OCI-LY7 (cell line): Measurements from ENCODE around the gene KDM1A.

Experiments used
- EZH2phosphoT487 ChIP-seq: fragments of 200-600 bp; sonication (generic); IDR thresholded peaks from 2 replicates; pipeline ENCODE4 v1.6.1; 2018; ENCODE audit warnings: low read depth, borderline replicate concordance, mild to moderate bottlenecking, mixed run types, antibody characterized with exemption, low read length, moderate library complexity, mixed read lengths
- TF ChIP-seq, protein P1 (sequence below): fragments of 200-600 bp; sonication (generic); conservative IDR thresholded peaks from 2 replicates; pipeline ENCODE4 v1.5.1; 2014; ENCODE audit warnings: mild to moderate bottlenecking, antibody characterized with exemption, low read length, moderate library complexity, mixed read lengths

DNA sequence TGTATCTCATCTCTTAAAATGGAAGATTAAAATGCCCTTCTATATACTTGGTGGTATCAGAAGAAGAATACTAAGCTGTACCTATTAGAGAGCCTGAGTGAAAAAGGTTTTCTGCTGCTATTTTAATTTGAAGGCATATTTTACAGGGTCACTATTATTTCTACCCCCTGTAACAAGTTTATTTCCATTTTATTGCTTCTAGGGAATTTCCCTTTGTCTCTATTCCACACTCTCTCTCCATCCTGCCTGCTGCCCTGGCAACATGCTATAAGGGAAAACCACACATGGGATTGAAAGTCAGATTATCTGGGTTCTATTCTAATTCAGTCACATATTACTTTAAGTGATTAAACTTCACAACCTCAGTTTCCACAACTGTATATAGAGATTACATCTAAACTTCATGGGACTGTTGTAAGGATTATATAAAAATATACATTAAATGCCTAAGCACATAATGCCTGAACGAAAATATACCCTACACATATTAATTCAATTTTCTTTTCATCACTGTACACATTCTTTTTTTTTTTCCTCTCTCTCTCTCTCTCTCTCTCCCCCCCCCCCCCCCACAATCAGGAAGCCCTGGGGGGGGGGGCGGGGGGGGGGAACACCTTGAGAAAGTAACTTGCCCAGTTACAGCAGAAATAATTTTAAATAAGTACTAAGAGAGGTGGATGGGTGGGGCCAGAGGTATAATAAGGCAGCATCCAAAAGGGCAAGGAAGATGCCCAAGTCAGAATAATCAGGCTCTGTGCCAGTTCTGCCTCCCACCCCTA is 97.8 kb downstream of the KDM1A start:
- TF ChIP-seq, protein P1, sequence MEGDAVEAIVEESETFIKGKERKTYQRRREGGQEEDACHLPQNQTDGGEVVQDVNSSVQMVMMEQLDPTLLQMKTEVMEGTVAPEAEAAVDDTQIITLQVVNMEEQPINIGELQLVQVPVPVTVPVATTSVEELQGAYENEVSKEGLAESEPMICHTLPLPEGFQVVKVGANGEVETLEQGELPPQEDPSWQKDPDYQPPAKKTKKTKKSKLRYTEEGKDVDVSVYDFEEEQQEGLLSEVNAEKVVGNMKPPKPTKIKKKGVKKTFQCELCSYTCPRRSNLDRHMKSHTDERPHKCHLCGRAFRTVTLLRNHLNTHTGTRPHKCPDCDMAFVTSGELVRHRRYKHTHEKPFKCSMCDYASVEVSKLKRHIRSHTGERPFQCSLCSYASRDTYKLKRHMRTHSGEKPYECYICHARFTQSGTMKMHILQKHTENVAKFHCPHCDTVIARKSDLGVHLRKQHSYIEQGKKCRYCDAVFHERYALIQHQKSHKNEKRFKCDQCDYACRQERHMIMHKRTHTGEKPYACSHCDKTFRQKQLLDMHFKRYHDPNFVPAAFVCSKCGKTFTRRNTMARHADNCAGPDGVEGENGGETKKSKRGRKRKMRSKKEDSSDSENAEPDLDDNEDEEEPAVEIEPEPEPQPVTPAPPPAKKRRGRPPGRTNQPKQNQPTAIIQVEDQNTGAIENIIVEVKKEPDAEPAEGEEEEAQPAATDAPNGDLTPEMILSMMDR: no peak
- TF ChIP-seq EZH2phosphoT487: no peak
